Thyroid gland (tissue), 4 donors: ENCODE measurements around the gene ADARB2.

Experiments
- CTCF ChIP-seq, 6 experiments: fragments of 200-600 bp in 3 of 6; fragments of 450-650 bp in 3 of 6; sonication (generic) in 3 of 6; IDR thresholded peaks; one replicate each; pipeline ENCODE4 v1.5.1; 2016 to 2019; ENCODE audit warnings: antibody characterized with exemption in 6 of 6, mild to moderate bottlenecking in 2 of 6, inconsistent platforms in 1 of 6, moderate library complexity in 1 of 6
- POLR2A ChIP-seq, 2 donors: fragments of 450-650 bp; IDR thresholded peaks; one replicate each; pipeline ENCODE4 v1.6.1; 2017; ENCODE audit warnings: antibody characterized with exemption in 2 of 2, mild to moderate bottlenecking in 2 of 2, moderate library complexity in 1 of 2

- TF ChIP-seq CTCF (IDR thresholded peaks at IDR 0.05) (no peak), POLR2A (IDR thresholded peaks at IDR 0.05) (no peak)
These were observed 187.6 kb downstream of the ADARB2 start for GRCh38 chr10:1549591-1550290.
